Thoracic aorta (tissue), 2 donors: ENCODE data around the gene LCE6A. TPM values are rescaled to one million over a fixed set of nuclear protein-coding genes. Genes with fewer than 3 reads are reported as not detected.

Source experiments
- ATAC-seq: fragments of 150-250 bp; one replicate; pipeline ENCODE4 v1.8.0; 2017; ENCODE audit warnings: low read depth; ENCODE audit not compliant: insufficient number of reproducible peaks, low FRiP score
- DNase-seq: peaks from one replicate; pipeline ENCODE4 v3.0.0-alpha.2; 2020; ENCODE audit warnings: low spot score
- H3K27ac ChIP-seq, 2 donors: fragments of 200-600 bp; sonication (generic); 1 replicate in 1 of 2; 2 replicates in 1 of 2; pipeline ENCODE4 v1.5.1; 2016; ENCODE audit warnings: mild to moderate bottlenecking in 2 of 2, moderate library complexity in 2 of 2
- H3K27me3 ChIP-seq: fragments of 200-600 bp; sonication (generic); replicated peaks from 2 replicates; pipeline ENCODE4 v1.6.0; 2016; ENCODE audit warnings: mild to moderate bottlenecking; ENCODE audit not compliant: insufficient read depth
- H3K36me3 ChIP-seq: fragments of 200-600 bp; sonication (generic); one replicate; pipeline ENCODE4 v1.5.1; 2016
- H3K4me1 ChIP-seq, 2 donors: fragments of 200-600 bp; sonication (generic); 1 replicate in 1 of 2; 2 replicates in 1 of 2; pipeline versions ENCODE4 v1.5.1 to v1.6.0; 2016; ENCODE audit warnings: low read depth in 2 of 2, mild to moderate bottlenecking in 1 of 2; ENCODE audit not compliant: control insufficient read depth in 1 of 2
- H3K4me3 ChIP-seq: fragments of 200-600 bp; sonication (generic); 2 replicates; pipeline ENCODE4 v1.5.1; 2016; ENCODE audit warnings: mild to moderate bottlenecking
- H3K9me3 ChIP-seq: fragments of 200-600 bp; sonication (generic); 2 replicates; pipeline ENCODE4 v1.5.1; 2016
- CTCF ChIP-seq: fragments of 200-600 bp; sonication (generic); IDR thresholded peaks from one replicate; pipeline ENCODE4 v1.5.1; 2019; ENCODE audit warnings: antibody characterized with exemption
- total RNA-seq, 2 donors: library from RNA; depleted of rRNA; stranded (reverse); fragments of >200 nt; gene quantifications; one replicate each; pipeline versions ENCODE4 v1.1.0 to v1.2.3, GENCODE V29; 2016

LCE6A gene
- total RNA-seq, 2 donors from 2014 or later = not detected

DNA sequence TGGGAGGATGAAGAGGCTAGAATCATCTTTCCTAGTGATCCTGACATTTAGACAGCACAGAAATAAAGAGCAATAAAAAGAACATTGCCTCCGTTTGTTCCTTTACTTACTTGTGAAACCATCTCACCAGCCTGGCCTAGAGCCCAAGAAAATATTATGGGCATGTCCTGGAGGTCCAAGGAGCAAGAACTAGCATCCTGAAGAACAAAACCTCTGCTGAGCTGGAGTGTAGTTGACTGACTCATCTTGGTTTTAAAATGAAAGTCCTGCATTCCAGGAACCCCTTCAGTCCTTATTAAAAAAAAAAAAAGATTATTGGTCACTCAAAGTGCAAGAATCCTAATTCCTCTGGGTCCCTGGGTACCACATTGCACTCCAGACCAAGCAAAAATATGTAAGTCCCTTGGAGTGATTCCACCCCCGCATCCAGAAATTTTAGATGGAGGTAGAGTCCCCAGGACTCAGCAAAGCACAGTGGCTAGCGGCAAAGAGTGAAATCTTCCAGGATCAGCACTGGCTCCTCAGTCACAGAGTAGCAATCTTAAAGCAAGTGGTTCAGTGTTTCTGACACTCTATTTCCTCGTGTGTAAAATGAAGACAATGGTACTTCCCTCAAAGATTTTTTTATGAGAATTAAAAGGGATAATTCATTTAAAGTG, 42.4 kb downstream of the LCE6A start:
- no peaks in the 10 kb centered on the region for H3K36me3 ChIP-seq
- TF ChIP-seq CTCF = no peak
- H3K4me1 ChIP-seq = peaks cover 3 to 30% of the 10 kb centered on the region in 2 donors
- H3K27ac ChIP-seq = no peak overlapping the region
- no peak for DNase-seq
- no peaks in the 10 kb centered on the region for H3K9me3 ChIP-seq
- no peak overlapping the region for H3K4me3 ChIP-seq
- H3K27me3 ChIP-seq = no peaks in the 10 kb centered on the region
- ATAC-seq = no peak

GRCh38 chr1:152886085-152886484, 43.4 kb downstream of the LCE6A start:
- Histone ChIP-seq H3K27me3 (no peaks in the 10 kb centered on the region), H3K4me1 (peaks cover 3 to 30% of the 10 kb centered on the region in 2 donors), H3K9me3 (no peaks in the 10 kb centered on the region), H3K27ac (no peak overlapping the region), H3K4me3 (no peak overlapping the region), H3K36me3 (no peaks in the 10 kb centered on the region)
- no peak for ATAC-seq
- no peak for DNase-seq
- TF ChIP-seq CTCF = no peak

GRCh38 chr1:152886758-152887409, 44.2 kb downstream of the LCE6A start:
- no peak for TF ChIP-seq CTCF
- Histone ChIP-seq H3K9me3 (no peaks in the 10 kb centered on the region), H3K4me1 (peaks cover 3 to 30% of the 10 kb centered on the region in 2 donors), H3K27me3 (no peaks in the 10 kb centered on the region), H3K36me3 (no peaks in the 10 kb centered on the region), H3K27ac (no peak overlapping the region), H3K4me3 (no peak overlapping the region)
- DNase-seq (no peak), ATAC-seq (no peak)

GRCh38 chr1:152888126-152888525, 45.5 kb downstream of the LCE6A start:
- Histone ChIP-seq H3K36me3 (no peaks in the 10 kb centered on the region), H3K27me3 (no peaks in the 10 kb centered on the region), H3K4me1 (peaks cover 3 to 30% of the 10 kb centered on the region in 2 donors), H3K9me3 (no peaks in the 10 kb centered on the region), H3K4me3 (no peak overlapping the region), H3K27ac (no peak overlapping the region)
- TF ChIP-seq CTCF = no peak
- DNase-seq (no peak), ATAC-seq (no peak)

Other genes with a start within 250 kb of the LCE6A start
- gene LCE3C, start 242.6 kb upstream of the LCE6A start, total RNA-seq = not detected
- gene LCE3B, start 229.0 kb upstream of the LCE6A start, total RNA-seq = not detected
- not detected for gene LCE3A, start 219.8 kb upstream of the LCE6A start, total RNA-seq
- gene LCE2D, start 179.5 kb upstream of the LCE6A start, total RNA-seq = not detected
- gene LCE2C, start 167.6 kb upstream of the LCE6A start, total RNA-seq = 1 to 10 TPM in 1 of 2 donors, not detected in 1; 1.8 TPM
- 1 to 10 TPM in 1 of 2 donors, not detected in 1; 2.4 TPM for gene LCE2B, start 156.7 kb upstream of the LCE6A start, total RNA-seq
- not detected for gene LCE2A, start 144.5 kb upstream of the LCE6A start, total RNA-seq
- gene LCE4A, start 134.7 kb upstream of the LCE6A start, total RNA-seq = not detected
- gene KPRP, start 84.8 kb upstream of the LCE6A start, total RNA-seq = under 1 TPM in 1 of 2 donors, not detected in 1; 0.14 TPM
- gene LCE1F, start 67.7 kb upstream of the LCE6A start, total RNA-seq = not detected
- not detected for gene LCE1E, start 56.6 kb upstream of the LCE6A start, total RNA-seq
- gene LCE1D, start 46.1 kb upstream of the LCE6A start, total RNA-seq = not detected
- 1 to 10 TPM in 1 of 2 donors, not detected in 1; 2.8 TPM for gene LCE1C, start 36.2 kb upstream of the LCE6A start, total RNA-seq
- gene LCE1B, start 30.9 kb upstream of the LCE6A start, total RNA-seq = not detected
- not detected for gene LCE1A, start 15.4 kb upstream of the LCE6A start, total RNA-seq
- not detected for gene LCE7A, start 17.1 kb downstream of the LCE6A start, total RNA-seq
- not detected for gene SMCP, start 35.5 kb downstream of the LCE6A start, total RNA-seq
- under 1 TPM in 1 of 2 donors, not detected in 1; 0.27 TPM for gene IVL, start 65.7 kb downstream of the LCE6A start, total RNA-seq
- gene SPRR5, start 104.3 kb downstream of the LCE6A start, total RNA-seq = not detected
- gene SPRR4, start 127.8 kb downstream of the LCE6A start, total RNA-seq = not detected
- gene SPRR1A, start 141.2 kb downstream of the LCE6A start, total RNA-seq = not detected
- gene SPRR3, start 158.9 kb downstream of the LCE6A start, total RNA-seq = not detected
- not detected for gene SPRR1B, start 188.3 kb downstream of the LCE6A start, total RNA-seq
- gene SPRR2D, start 198.3 kb downstream of the LCE6A start, total RNA-seq = not detected
- not detected for gene SPRR2A, start 214.7 kb downstream of the LCE6A start, total RNA-seq
- gene SPRR2B, start 228.8 kb downstream of the LCE6A start, total RNA-seq = not detected